Osteocyte (in vitro differentiated cells): ENCODE data around the gene CNR1. TPM values are rescaled to one million over a fixed set of nuclear protein-coding genes. Genes with fewer than 3 reads are reported as not detected.

ENCODE experiments used
- DNase-seq: peaks from one replicate; pipeline ENCODE4 v3.0.0; 2021; ENCODE audit warnings: mixed read lengths; ENCODE audit not compliant: unreplicated experiment; ENCODE audit errors: extremely low spot score
- H3K27ac Mint-ChIP-seq: one replicate; pipeline ENCODE4 v1.8.0; 2021; ENCODE audit warnings: mild to moderate bottlenecking, mixed read lengths; ENCODE audit not compliant: unreplicated experiment
- H3K27me3 Mint-ChIP-seq: one replicate; pipeline ENCODE4 v1.8.0; 2021; ENCODE audit warnings: mixed read lengths; ENCODE audit not compliant: unreplicated experiment
- H3K36me3 Mint-ChIP-seq: one replicate; pipeline ENCODE4 v1.8.0; 2021; ENCODE audit warnings: mixed read lengths; ENCODE audit not compliant: unreplicated experiment
- H3K4me1 Mint-ChIP-seq: one replicate; pipeline ENCODE4 v1.8.0; 2021; ENCODE audit warnings: mixed read lengths; ENCODE audit not compliant: unreplicated experiment
- H3K4me3 Mint-ChIP-seq: one replicate; pipeline ENCODE4 v1.8.0; 2021; ENCODE audit warnings: mild to moderate bottlenecking, moderate library complexity, mixed read lengths; ENCODE audit not compliant: unreplicated experiment
- H3K9me3 Mint-ChIP-seq: one replicate; pipeline ENCODE4 v1.8.0; 2021; ENCODE audit warnings: mixed read lengths; ENCODE audit not compliant: unreplicated experiment
- total RNA-seq: library from RNA; stranded (reverse); gene quantifications from 2 replicates; pipeline ENCODE4 v1.2.1, GENCODE V29; 2021
- TF ChIP-seq, protein P1 (sequence below): fragments of 200-600 bp; sonication (generic); IDR thresholded peaks from 2 replicates; pipeline ENCODE4 v1.5.0; 2021; ENCODE audit warnings: antibody characterized with exemption, mild to moderate bottlenecking, moderate library complexity

The CNR1 gene
- total RNA-seq, 1 donor from 2014 or later: not detected

DNA sequence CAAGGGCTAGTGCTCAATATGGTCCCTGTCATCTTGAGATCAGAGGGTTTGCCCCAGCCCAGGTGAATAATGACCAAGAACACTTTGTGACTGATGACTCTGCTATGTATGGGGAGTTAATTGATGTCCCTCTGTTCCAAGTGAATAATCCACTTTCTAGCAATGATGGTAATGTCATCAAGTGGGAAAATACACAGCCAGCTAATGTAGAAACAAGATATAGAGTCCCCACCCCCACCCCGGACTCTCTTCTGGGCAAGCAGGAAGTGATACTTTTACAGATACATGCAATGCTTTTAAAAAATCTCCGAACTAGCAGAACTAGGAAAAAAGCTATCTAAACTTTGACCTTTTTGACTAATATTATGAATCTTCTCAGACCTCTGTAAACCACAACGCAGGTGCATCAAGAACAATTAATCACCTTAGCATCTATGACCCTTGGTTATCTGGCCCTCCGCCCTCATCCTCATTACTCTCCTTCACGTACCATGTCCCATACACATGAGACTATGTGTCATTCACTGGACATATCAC is 30.5 kb downstream of the CNR1 start:
- no peak overlapping the region for H3K4me3 Mint-ChIP-seq
- DNase-seq: no peak
- no peaks in the 10 kb centered on the region for H3K4me1 Mint-ChIP-seq
- no peaks in the 10 kb centered on the region for H3K9me3 Mint-ChIP-seq
- TF ChIP-seq, protein P1, sequence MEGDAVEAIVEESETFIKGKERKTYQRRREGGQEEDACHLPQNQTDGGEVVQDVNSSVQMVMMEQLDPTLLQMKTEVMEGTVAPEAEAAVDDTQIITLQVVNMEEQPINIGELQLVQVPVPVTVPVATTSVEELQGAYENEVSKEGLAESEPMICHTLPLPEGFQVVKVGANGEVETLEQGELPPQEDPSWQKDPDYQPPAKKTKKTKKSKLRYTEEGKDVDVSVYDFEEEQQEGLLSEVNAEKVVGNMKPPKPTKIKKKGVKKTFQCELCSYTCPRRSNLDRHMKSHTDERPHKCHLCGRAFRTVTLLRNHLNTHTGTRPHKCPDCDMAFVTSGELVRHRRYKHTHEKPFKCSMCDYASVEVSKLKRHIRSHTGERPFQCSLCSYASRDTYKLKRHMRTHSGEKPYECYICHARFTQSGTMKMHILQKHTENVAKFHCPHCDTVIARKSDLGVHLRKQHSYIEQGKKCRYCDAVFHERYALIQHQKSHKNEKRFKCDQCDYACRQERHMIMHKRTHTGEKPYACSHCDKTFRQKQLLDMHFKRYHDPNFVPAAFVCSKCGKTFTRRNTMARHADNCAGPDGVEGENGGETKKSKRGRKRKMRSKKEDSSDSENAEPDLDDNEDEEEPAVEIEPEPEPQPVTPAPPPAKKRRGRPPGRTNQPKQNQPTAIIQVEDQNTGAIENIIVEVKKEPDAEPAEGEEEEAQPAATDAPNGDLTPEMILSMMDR: no peak
- no peaks in the 10 kb centered on the region for H3K27me3 Mint-ChIP-seq
- H3K36me3 Mint-ChIP-seq: no peaks in the 10 kb centered on the region
- no peak overlapping the region for H3K27ac Mint-ChIP-seq

DNA sequence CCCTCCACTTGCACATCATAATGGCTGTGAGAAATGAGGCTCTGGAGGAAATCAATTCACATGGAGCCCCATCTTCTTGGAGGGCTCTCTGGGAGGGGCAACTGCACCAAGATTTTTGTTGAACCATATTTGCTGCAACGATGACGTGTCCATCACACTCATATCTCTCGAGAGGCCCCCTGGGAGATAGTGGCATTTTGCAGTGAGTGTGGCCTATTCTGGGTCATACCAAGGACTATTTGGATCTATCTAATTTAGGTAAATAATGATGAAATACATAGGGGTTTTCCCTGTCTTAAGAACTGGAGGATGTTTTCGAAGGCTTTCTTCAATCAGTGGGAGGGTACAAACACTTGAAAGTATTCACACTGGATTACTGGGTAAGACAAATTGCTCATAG is 31.6 kb downstream of the CNR1 start:
- no peaks in the 10 kb centered on the region for H3K36me3 Mint-ChIP-seq
- no peaks in the 10 kb centered on the region for H3K4me1 Mint-ChIP-seq
- H3K9me3 Mint-ChIP-seq: no peaks in the 10 kb centered on the region
- no peak overlapping the region for H3K27ac Mint-ChIP-seq
- H3K27me3 Mint-ChIP-seq: no peaks in the 10 kb centered on the region
- no peak overlapping the region for H3K4me3 Mint-ChIP-seq
- TF ChIP-seq, protein P1: no peak
- no peak for DNase-seq

DNA sequence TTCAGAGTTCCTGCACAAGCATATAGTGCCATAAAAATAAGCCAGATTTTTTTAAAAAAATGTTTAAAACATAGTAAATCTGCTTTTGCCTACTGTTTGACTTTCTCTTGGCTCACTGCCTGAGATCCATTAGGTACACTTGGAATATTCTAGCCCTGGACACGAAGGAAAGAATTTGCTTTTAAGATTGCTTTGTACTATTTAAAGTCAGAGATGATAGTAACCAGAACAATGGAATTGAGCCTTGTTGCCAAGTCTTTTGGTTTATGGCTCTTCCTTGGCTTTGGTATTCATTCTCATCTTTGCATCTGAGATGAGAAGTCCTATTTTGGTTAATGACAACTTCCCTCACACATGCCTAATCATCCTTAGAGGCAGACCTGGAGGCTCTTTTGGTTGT is 32.4 kb downstream of the CNR1 start:
- Mint-ChIP-seq H3K36me3 (no peaks in the 10 kb centered on the region), H3K4me3 (no peak overlapping the region), H3K27ac (no peak overlapping the region), H3K27me3 (no peaks in the 10 kb centered on the region), H3K9me3 (no peaks in the 10 kb centered on the region), H3K4me1 (no peaks in the 10 kb centered on the region)
- DNase-seq: no peak
- TF ChIP-seq, protein P1: no peak

DNA sequence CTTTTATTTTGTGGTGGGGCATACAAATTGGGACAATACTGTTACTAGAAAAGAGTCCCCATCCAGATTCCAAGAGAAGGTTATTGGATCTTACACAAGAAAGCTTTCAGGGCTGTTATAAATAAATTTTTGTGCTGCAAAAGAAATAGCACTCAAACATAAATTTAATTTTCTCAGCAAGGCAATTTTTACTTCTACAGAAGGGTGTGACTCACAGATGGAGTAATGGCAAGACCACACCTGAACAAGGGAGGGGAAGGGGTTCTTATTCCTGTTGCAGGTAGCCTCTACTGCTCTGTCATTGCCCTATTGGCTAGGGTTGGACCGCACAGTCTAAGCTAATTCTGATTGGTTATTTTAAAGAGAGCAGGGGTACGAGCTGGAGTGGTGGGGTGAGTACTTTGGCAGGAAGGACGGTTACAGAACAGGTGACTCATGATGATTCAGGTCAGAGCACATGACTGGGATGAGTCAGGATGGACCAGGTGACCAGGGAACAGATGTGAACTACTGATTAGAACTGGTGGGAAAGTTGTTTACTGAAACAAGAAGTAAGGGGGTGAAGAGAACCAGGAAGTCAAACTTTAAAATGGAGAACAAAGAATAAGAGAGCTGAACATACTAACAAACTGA is 41.1 kb downstream of the CNR1 start:
- DNase-seq: no peak
- Mint-ChIP-seq H3K36me3 (no peaks in the 10 kb centered on the region), H3K9me3 (peaks cover 40% of the 10 kb centered on the region), H3K27me3 (no peaks in the 10 kb centered on the region), H3K4me3 (no peak overlapping the region), H3K27ac (no peak overlapping the region), H3K4me1 (no peaks in the 10 kb centered on the region)
- TF ChIP-seq, protein P1: no peak

GRCh38 chr6:88120635-88121034 is 45.5 kb downstream of the CNR1 start:
- no peaks in the 10 kb centered on the region for H3K36me3 Mint-ChIP-seq
- peaks cover 35% of the 10 kb centered on the region for H3K9me3 Mint-ChIP-seq
- no peaks in the 10 kb centered on the region for H3K27me3 Mint-ChIP-seq
- H3K27ac Mint-ChIP-seq: no peak overlapping the region
- H3K4me3 Mint-ChIP-seq: no peak overlapping the region
- H3K4me1 Mint-ChIP-seq: no peaks in the 10 kb centered on the region
- DNase-seq: no peak
- TF ChIP-seq, protein P1: no peak
